Upper lobe of right lung (tissue), 1 donor: ENCODE data around the gene USP1. TPM values are rescaled to one million over a fixed set of nuclear protein-coding genes. Genes with fewer than 3 reads are reported as not detected.

Source experiments
- ATAC-seq: fragments of 200-7000 bp; cut with Tn5 transposase; one replicate; pipeline ENCODE4 v1.9.1; 2020; ENCODE audit warnings: mild to moderate bottlenecking, moderate library complexity
- DNase-seq: peaks from one replicate; pipeline ENCODE4 v3.0.0-alpha.2; 2020
- H3K27ac ChIP-seq: fragments of 200-600 bp; one replicate; pipeline ENCODE4 v1.8.0; 2022
- H3K27me3 ChIP-seq: fragments of 200-600 bp; one replicate; pipeline ENCODE4 v1.8.0; 2022; ENCODE audit warnings: mild to moderate bottlenecking
- H3K36me3 ChIP-seq: fragments of 200-600 bp; one replicate; pipeline ENCODE4 v1.8.0; 2022
- H3K4me1 ChIP-seq: fragments of 200-600 bp; one replicate; pipeline ENCODE4 v1.8.0; 2022
- H3K4me3 ChIP-seq: fragments of 200-600 bp; one replicate; pipeline ENCODE4 v1.8.0; 2022; ENCODE audit warnings: mild to moderate bottlenecking
- H3K9me3 ChIP-seq: fragments of 200-600 bp; one replicate; pipeline ENCODE4 v1.8.0; 2022
- intact Hi-C: fragments of 100-400 bp; cut with DNase I; formaldehyde crosslinking; loops from one replicate; pipeline ENCODE4 v1.11.0; 2022
- long read RNA-seq: library from polyadenylated mRNA; unstranded; transcript quantifications from one replicate; pipeline ENCODE4 v2.0.0, GENCODE V29; 2021
- total RNA-seq: library from RNA; stranded (reverse); fragmentation: NEBNext Ultra II Directional; extraction: Animal tissue kit (Norgen Biotek cat#: 25700); gene quantifications from one replicate; pipeline ENCODE4 v1.2.1, GENCODE V29; 2021
- TF ChIP-seq, protein P1 (sequence below): fragments of 200-600 bp; IDR thresholded peaks from one replicate; pipeline ENCODE4 v1.8.0; 2022; ENCODE audit warnings: antibody characterized with exemption
- donor health status: DM: no; HTN: yes; CAD: no; lungs with severe emphysema.

Gene USP1, protein sequence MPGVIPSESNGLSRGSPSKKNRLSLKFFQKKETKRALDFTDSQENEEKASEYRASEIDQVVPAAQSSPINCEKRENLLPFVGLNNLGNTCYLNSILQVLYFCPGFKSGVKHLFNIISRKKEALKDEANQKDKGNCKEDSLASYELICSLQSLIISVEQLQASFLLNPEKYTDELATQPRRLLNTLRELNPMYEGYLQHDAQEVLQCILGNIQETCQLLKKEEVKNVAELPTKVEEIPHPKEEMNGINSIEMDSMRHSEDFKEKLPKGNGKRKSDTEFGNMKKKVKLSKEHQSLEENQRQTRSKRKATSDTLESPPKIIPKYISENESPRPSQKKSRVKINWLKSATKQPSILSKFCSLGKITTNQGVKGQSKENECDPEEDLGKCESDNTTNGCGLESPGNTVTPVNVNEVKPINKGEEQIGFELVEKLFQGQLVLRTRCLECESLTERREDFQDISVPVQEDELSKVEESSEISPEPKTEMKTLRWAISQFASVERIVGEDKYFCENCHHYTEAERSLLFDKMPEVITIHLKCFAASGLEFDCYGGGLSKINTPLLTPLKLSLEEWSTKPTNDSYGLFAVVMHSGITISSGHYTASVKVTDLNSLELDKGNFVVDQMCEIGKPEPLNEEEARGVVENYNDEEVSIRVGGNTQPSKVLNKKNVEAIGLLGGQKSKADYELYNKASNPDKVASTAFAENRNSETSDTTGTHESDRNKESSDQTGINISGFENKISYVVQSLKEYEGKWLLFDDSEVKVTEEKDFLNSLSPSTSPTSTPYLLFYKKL
- total RNA-seq: 23.8 TPM
- long read RNA-seq, transcript USP1-201 (9 exons, 3,996 nt): major isoform, 35 of 56 reads
- long read RNA-seq, transcript USP1-202 (9 exons, 3,507 nt): minor isoform, 12 of 56 reads
- long read RNA-seq, partial matches to known transcripts: 3 of 56 reads
- long read RNA-seq, other reads (novel, unspliced or antisense): 6 of 56 reads

DNA sequence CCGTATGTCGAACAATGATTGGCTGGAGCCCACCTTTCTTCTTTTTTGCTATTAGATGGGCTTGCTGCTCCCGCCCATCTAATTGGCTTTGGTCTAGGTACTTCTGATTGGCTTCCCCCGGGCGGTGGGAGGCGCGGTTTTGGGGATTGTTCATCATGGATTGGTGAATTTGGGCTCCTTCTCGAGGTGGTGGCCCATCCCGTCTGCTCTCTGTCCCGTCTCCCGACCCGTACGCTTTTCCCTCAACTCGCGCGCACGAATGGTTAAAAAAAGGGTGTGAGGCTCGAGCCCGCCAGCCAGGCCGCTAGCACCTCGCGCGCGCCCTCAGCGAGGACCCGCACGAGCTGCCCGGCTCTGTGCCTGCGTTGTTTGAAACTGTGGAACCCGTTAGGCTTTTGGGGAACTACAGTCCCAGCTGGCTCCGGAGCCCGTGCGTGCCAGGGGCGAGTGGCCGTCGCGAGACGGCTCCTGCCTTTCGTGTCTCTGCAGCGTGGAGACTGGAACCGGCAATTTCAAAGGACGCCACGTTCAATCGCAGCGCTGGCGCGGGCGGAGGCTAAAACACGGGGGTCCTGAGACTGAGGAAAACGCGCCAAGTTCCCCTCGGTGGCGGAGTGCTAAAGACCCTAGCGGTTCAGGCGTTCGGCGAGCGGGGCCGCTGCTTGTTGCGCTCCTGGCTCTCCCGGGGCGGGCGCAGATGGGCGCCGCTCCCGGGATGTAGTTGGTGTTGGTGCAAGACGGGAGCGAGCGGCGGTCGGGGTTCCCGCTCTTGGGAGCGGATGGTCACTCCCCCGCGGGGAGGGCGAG lies at the start of gene USP1:
Gene USP1, plus strand, starts transcription at position 584 of the 807 bp plus-strand sequence. CDS start 2,819 bp downstream, outside the sequence.
- H3K27me3 ChIP-seq: no peaks in the 10 kb centered on the region
- H3K36me3 ChIP-seq: peaks cover 5% of the 10 kb centered on the region
- TF ChIP-seq, protein P1, sequence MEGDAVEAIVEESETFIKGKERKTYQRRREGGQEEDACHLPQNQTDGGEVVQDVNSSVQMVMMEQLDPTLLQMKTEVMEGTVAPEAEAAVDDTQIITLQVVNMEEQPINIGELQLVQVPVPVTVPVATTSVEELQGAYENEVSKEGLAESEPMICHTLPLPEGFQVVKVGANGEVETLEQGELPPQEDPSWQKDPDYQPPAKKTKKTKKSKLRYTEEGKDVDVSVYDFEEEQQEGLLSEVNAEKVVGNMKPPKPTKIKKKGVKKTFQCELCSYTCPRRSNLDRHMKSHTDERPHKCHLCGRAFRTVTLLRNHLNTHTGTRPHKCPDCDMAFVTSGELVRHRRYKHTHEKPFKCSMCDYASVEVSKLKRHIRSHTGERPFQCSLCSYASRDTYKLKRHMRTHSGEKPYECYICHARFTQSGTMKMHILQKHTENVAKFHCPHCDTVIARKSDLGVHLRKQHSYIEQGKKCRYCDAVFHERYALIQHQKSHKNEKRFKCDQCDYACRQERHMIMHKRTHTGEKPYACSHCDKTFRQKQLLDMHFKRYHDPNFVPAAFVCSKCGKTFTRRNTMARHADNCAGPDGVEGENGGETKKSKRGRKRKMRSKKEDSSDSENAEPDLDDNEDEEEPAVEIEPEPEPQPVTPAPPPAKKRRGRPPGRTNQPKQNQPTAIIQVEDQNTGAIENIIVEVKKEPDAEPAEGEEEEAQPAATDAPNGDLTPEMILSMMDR: no peak
- DNase-seq: peak; percentile 97
- H3K4me3 ChIP-seq: peak within 1 kb of the TSS; percentile 96
- peak within 1 kb of the TSS; percentile 98 for H3K27ac ChIP-seq
- ATAC-seq: peak; percentile 93
- intact Hi-C loops: no loop called here
- no peaks in the 10 kb centered on the region for H3K9me3 ChIP-seq
- H3K4me1 ChIP-seq: peaks cover 23% of the 10 kb centered on the region

DNA sequence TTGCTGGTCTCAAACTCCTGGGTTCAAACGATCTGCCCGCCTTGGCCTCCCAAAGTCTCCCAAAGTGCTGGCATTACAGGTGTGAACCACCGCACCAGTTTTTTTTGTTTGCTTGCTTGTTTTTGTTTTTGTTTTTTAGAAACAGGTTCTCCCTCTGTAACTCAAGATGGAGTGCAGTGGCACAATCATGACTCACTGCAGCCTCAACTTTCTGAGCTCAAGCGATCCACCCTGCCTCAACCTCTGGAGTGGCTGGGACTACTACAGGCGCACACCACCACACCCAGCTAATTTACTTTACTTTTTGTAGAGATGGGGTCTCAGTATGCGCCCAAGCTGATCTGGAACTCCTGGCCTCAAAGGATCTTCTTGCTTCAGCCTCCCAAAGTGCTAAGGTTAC lies 47.3 kb upstream of the USP1 start:
- H3K27me3 ChIP-seq: no peaks in the 10 kb centered on the region
- no peak overlapping the region for H3K27ac ChIP-seq
- H3K4me1 ChIP-seq: no peaks in the 10 kb centered on the region
- no peak overlapping the region for H3K4me3 ChIP-seq
- no peaks in the 10 kb centered on the region for H3K36me3 ChIP-seq
- H3K9me3 ChIP-seq: no peaks in the 10 kb centered on the region
- TF ChIP-seq, protein P1: no peak
- intact Hi-C loops: no loop called here
- ATAC-seq: no peak
- DNase-seq: no peak

DNA sequence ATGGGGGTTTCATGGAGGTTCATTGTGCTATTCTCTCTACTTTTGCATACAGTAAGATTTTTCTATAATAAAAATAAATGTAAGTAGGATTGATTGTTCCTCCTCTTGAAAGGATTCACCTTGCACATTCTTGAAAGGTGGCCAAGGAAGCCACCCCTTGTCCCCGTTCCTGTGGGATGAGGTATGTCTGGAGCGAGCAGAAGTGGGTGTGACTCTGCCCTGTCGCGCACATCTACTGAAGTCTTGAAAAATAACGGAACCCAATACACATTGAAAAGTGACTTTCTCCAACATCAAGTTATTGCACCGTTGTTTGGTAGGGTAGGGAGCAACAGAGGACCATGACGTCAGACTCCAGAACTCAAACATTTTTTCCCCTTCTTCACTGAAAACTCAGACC lies 46.8 kb upstream of the USP1 start:
- intact Hi-C loops: no loop called here
- Histone ChIP-seq H3K4me3 (no peak overlapping the region), H3K9me3 (no peaks in the 10 kb centered on the region), H3K27me3 (no peaks in the 10 kb centered on the region), H3K36me3 (no peaks in the 10 kb centered on the region), H3K4me1 (no peaks in the 10 kb centered on the region), H3K27ac (no peak overlapping the region)
- no peak for ATAC-seq
- TF ChIP-seq, protein P1: no peak
- DNase-seq: no peak

DNA sequence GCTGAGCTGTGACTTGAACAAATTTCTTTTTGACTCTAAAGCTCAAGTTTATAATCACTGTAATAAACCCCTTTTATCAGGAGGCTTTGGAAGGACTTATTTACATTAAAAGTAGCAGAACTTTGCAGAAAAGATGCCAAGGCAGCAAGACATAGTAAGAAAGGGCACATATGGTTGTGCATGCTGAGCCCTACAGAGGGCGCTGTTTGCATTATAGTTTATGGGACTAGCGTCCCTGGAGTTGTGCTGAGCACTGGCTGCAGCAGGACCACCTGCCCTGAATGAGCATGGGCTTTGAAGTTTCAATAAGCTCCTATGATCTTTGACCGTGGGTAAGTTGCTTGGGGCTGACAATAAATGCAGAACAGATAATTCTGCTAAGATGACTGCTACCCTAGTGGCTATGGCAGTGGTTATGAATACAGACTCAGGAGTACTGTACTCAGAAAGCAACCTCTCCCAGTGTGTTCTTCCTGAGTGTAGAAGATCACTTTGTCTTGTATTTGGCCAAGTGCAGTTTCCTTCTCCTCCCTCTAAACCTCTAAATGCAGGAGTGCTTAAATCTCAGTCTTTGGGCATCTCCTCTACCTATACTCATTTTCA lies 45.4 kb upstream of the USP1 start:
- TF ChIP-seq, protein P1: peak; percentile 34
- intact Hi-C loops: no loop called here
- H3K4me3 ChIP-seq: no peak overlapping the region
- no peaks in the 10 kb centered on the region for H3K27me3 ChIP-seq
- peak; percentile 40 for ATAC-seq
- H3K9me3 ChIP-seq: no peaks in the 10 kb centered on the region
- no peaks in the 10 kb centered on the region for H3K4me1 ChIP-seq
- DNase-seq: no peak
- no peak overlapping the region for H3K27ac ChIP-seq
- H3K36me3 ChIP-seq: no peaks in the 10 kb centered on the region

DNA sequence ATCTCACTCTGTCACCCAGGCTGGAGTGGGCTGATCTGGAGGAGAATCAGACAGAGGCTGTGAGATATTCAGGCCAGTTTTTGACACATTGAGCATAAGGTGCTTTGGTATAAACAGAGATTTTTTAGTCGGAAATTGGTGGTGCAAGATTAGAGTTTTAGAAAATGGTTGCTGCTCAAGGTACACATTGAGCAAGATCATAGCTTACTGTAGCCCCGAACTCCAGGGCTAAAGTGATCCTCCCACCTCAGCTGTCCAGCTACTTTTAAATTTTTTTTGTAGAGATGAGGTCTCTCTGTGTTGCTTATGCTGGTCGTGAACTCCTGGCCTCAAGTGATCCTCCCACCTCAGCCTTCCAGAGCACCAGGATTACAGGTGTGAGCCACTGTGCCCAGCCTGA lies 43.9 kb upstream of the USP1 start:
- no peaks in the 10 kb centered on the region for H3K36me3 ChIP-seq
- no peak for DNase-seq

More for the DNA sequence above, 43.9 kb upstream of the USP1 start:
- TF ChIP-seq, protein P1: no peak
- Histone ChIP-seq H3K9me3 (no peaks in the 10 kb centered on the region), H3K4me3 (no peak overlapping the region), H3K27ac (no peak overlapping the region), H3K4me1 (no peaks in the 10 kb centered on the region), H3K27me3 (no peaks in the 10 kb centered on the region)
- intact Hi-C loops: no loop called here
- ATAC-seq: no peak
